Left kidney (tissue), 8 donors: ENCODE data around the gene PTPN2. TPM values are rescaled to one million over a fixed set of nuclear protein-coding genes. Genes with fewer than 3 reads are reported as not detected.
"Not testable (repeated sequence)": the region's sequence is repeated elsewhere in the genome, so short reads cannot be mapped to it uniquely, and the experiment has no call there.

Experiments
- DNase-seq: peaks from one replicate; pipeline ENCODE4 v3.0.0-alpha.2; 2013
- long read RNA-seq, 8 donors: transcript quantifications; one replicate each; lab custom pipeline, GENCODE V29; 2026
- polyA plus RNA-seq: library from polyadenylated mRNA; unstranded; fragments of 120-200 nt; gene quantifications from one replicate; pipeline ENCODE4 v1.2.1, GENCODE V29; 2013; ENCODE audit not compliant: insufficient read length

Gene PTPN2
- polyA plus RNA-seq, result 75.3 TPM
- long read RNA-seq, donor 1, transcript PTPN2-202 (10 exons, 1,706 nt), result major isoform, 5 of 20 reads
- long read RNA-seq, donor 1, transcript PTPN2-201 (9 exons, 3,467 nt), result major isoform, 5 of 20 reads
- long read RNA-seq, donor 1, partial matches to known transcripts, result 0 of 20 reads
- long read RNA-seq, donor 1, other reads (novel, unspliced or antisense), result 7 of 20 reads
- long read RNA-seq, donor 2, transcript PTPN2-201 (9 exons, 3,467 nt), result major isoform, 7 of 20 reads
- long read RNA-seq, donor 2, partial matches to known transcripts, result 8 of 20 reads
- long read RNA-seq, donor 2, other reads (novel, unspliced or antisense), result 0 of 20 reads
- long read RNA-seq, donor 3, partial matches to known transcripts, result 0 of 7 reads
- long read RNA-seq, donor 3, other reads (novel, unspliced or antisense), result 0 of 7 reads
- long read RNA-seq, donor 4, partial matches to known transcripts, result 0 of 1 reads
- long read RNA-seq, donor 4, other reads (novel, unspliced or antisense), result 0 of 1 reads
- long read RNA-seq, donor 5, transcript PTPN2-209 (1 exons, 2,264 nt), result major isoform, 6 of 13 reads
- long read RNA-seq, donor 5, partial matches to known transcripts, result 0 of 13 reads
- long read RNA-seq, donor 5, other reads (novel, unspliced or antisense), result 0 of 13 reads
- long read RNA-seq, donor 6, transcript PTPN2-202 (10 exons, 1,706 nt), result major isoform, 5 of 9 reads
- long read RNA-seq, donor 6, partial matches to known transcripts, result 0 of 9 reads
- long read RNA-seq, donor 6, other reads (novel, unspliced or antisense), result 0 of 9 reads
- long read RNA-seq, donor 7, transcript PTPN2-209 (1 exons, 2,264 nt), result minor isoform, 7 of 19 reads
- long read RNA-seq, donor 7, transcript PTPN2-201 (9 exons, 3,467 nt), result major isoform, 10 of 19 reads
- long read RNA-seq, donor 7, partial matches to known transcripts, result 0 of 19 reads
- long read RNA-seq, donor 7, other reads (novel, unspliced or antisense), result 0 of 19 reads
- long read RNA-seq, donor 8, partial matches to known transcripts, result 0 of 11 reads
- long read RNA-seq, donor 8, other reads (novel, unspliced or antisense), result 8 of 11 reads

GRCh38 chr18:12883684-12884405 is at the start of gene PTPN2:
Gene PTPN2 (minus strand): TSS chr18:12884237. CDS start chr18:12884141, 96 bp downstream.
- DNase-seq, result peak; percentile 94

GRCh38 chr18:12933327-12933726 is 49.3 kb upstream of the PTPN2 start:
- DNase-seq, result no peak

- DNase-seq, result no peak
Observed at GRCh38 chr18:12930908-12931307, 46.9 kb upstream of the PTPN2 start.

GRCh38 chr18:12930376-12930775 is 46.3 kb upstream of the PTPN2 start:
- no peak for DNase-seq

- no peak for DNase-seq
Observed at GRCh38 chr18:12929477-12930083, 45.5 kb upstream of the PTPN2 start.

GRCh38 chr18:12928641-12929040 is 44.6 kb upstream of the PTPN2 start:
- DNase-seq, result no peak

DNA sequence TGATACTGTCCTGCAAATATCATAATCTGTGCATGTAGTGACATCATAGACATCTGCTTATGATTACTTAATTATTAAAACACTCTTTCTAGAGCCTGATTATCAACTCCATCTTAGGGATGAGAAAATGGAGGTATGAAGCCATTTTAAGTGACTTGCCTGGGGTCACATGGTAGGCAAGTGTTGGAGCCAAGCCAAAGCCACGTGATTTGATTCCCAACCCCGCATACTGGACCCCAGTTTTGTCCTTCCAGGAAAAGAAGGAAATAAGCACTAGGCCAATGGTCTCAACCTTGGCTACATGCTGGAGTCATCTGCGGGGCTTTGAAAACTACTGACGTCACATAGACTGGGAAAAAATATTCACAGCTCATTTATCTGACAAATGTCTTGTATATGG is 44.2 kb upstream of the PTPN2 start:
- DNase-seq, result no peak

DNA sequence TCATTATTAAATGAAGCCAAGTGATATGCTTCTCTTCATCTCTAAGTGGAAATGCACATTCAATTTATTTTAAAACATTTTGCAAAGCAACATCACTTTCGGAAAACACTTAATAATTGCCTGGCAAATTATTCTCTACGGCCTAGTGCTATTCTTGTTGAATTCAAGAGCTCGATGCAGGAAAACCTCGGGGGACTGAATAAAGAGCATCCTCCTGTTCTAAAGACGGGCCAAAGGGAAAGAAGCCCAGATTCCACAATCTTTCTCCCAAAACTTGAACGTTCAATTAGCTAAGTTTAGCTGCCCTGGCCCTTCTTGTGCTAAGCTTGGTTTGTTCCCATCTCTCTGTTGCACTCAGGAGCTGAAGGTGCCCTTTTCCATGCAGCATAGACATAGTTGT is 40.6 kb upstream of the PTPN2 start:
- DNase-seq, result no peak

GRCh38 chr18:12922266-12922665 is 38.2 kb upstream of the PTPN2 start:
- DNase-seq, result no peak

GRCh38 chr18:12921178-12921577 is 37.1 kb upstream of the PTPN2 start:
- no peak for DNase-seq

- no peak for DNase-seq
Observed at GRCh38 chr18:12911929-12912703, 28.1 kb upstream of the PTPN2 start.

- DNase-seq, result peak; percentile 18
Observed at GRCh38 chr18:12911025-12911928, 27.2 kb upstream of the PTPN2 start.

DNA sequence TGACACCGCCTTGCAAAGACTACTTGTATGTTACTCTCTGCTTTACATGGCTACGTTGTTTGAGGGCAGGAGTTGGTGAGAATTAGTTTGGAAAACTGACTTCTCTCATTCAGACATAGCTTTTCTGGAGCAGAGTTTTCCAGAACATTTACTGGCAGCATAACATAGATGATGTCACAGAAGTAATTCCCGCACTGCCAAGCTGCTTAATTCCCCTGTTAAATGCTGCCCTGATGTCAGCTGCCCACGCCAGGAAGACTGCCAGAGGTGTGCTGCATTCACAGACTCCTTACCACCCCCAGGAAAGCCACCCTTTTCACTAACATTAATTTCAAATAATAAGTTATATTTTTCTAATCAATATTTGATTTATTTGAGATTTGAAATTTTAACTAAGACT is 24.7 kb upstream of the PTPN2 start:
- no peak for DNase-seq

GRCh38 chr18:12907258-12907925 is 23.4 kb upstream of the PTPN2 start:
- DNase-seq, result no peak

GRCh38 chr18:12906773-12907172 is 22.7 kb upstream of the PTPN2 start:
- DNase-seq, result no peak

GRCh38 chr18:12906119-12906518 is 22.1 kb upstream of the PTPN2 start:
- no peak for DNase-seq

- DNase-seq, result peak; percentile 50
Observed at GRCh38 chr18:12904012-12904516, 20.0 kb upstream of the PTPN2 start.

GRCh38 chr18:12901208-12901607 is 17.2 kb upstream of the PTPN2 start:
- DNase-seq, result not testable (repeated sequence)
